Muscle layer of colon (tissue), 2 donors: Measurements from ENCODE around the gene APBB2.
"Not testable (repeated sequence)": the region's sequence is repeated elsewhere in the genome, so short reads cannot be mapped to it uniquely, and the experiment has no call there.

ENCODE experiments used
- H3K27ac ChIP-seq: one replicate; pipeline ENCODE4 v1.7.0; 2013; ENCODE audit warnings: low read depth, mild to moderate bottlenecking, low read length, moderate library complexity
- H3K27me3 ChIP-seq, 2 donors: one replicate each; pipeline ENCODE4 v1.7.0; 2013; ENCODE audit warnings: low read length in 2 of 2, mild to moderate bottlenecking in 2 of 2; ENCODE audit not compliant: insufficient read depth in 2 of 2, control insufficient read depth in 1 of 2
- H3K36me3 ChIP-seq: one replicate; pipeline ENCODE4 v1.7.0; 2013; ENCODE audit warnings: mild to moderate bottlenecking, low read length; ENCODE audit not compliant: insufficient read depth
- H3K4me1 ChIP-seq: one replicate; pipeline ENCODE4 v1.7.0; 2013; ENCODE audit warnings: mild to moderate bottlenecking, low read length; ENCODE audit not compliant: insufficient read depth
- H3K4me3 ChIP-seq, 2 donors: one replicate each; pipeline ENCODE4 v1.7.0; 2013; ENCODE audit warnings: low read length in 2 of 2, low read depth in 1 of 2, mild to moderate bottlenecking in 1 of 2, moderate library complexity in 1 of 2
- H3K9ac ChIP-seq: one replicate; pipeline ENCODE4 v1.7.0; 2013; ENCODE audit warnings: low read length
- H3K9me3 ChIP-seq: one replicate; pipeline ENCODE4 v1.7.0; 2013; ENCODE audit warnings: mild to moderate bottlenecking, low read length
- donor health status: abdominal sarcoma.
- donor health status: Adenocarcinoma of cecum.

Gene APBB2

DNA sequence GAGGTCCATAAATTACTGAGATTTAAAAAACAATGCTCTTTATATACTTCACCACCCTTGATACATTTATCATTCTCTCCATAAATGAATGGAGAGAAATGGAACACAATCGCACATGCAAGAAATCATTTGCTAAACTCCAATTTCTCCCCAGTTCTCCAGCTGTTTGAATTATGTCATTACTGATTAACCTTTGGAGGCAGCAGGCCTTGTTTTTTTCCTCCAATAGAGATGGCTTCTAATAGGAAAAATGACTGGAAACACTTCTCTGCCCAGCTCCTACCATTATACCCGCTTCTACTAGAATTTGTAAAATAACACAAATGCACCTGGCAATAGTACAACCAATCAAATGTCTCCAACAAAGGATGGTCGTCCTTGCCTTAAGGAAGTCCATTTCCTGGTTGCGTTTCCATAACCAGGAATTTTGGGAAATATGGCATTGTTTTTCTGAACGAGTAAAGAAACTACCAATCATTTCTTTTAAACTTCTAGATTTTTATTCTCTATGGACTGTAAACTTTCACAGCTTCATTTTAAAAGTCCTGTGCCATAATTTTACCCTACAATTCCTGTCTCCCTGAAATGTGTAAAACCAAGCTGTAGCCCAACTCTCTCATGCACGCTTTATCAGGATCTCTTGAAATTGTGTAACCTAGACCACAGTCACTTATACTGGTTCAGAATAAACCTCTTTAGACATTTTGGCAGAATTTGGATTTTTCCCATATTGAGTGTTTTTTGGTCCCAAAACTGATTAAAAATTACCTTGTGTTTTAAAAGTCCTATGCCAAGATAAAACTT lies 60.1 kb downstream of the APBB2 start:
- H3K9ac ChIP-seq, result no peak overlapping the region
- H3K36me3 ChIP-seq, result no peaks in the 10 kb centered on the region
- H3K4me3 ChIP-seq, result no peak overlapping the region
- H3K27me3 ChIP-seq, result no peaks in the 10 kb centered on the region
- H3K9me3 ChIP-seq, result no peaks in the 10 kb centered on the region
- peaks cover 20% of the 10 kb centered on the region for H3K4me1 ChIP-seq
- no peak overlapping the region for H3K27ac ChIP-seq

DNA sequence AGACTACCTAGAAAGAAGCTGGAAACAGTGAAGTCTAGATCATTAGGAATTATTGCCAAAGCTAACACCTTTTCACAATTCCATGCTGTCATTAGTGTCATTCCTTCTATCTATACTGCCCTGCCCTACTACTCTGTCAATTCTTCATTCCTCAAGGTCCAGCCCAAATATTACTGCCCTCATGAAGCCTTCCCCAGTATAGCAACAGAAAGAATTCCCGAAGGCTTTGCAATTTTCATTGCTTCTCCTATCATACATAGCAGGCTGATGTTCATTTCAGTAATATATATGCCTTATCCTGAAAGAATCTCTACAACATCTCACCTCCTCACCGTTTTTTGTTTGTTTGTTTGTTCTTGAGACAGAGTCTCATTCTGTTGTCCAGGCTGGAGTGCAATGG lies 63.9 kb downstream of the APBB2 start:
- Histone ChIP-seq H3K4me1 (peaks cover 21% of the 10 kb centered on the region), H3K4me3 (no peak overlapping the region), H3K27me3 (no peaks in the 10 kb centered on the region), H3K36me3 (no peaks in the 10 kb centered on the region), H3K27ac (no peak overlapping the region), H3K9ac (no peak overlapping the region), H3K9me3 (no peaks in the 10 kb centered on the region)

DNA sequence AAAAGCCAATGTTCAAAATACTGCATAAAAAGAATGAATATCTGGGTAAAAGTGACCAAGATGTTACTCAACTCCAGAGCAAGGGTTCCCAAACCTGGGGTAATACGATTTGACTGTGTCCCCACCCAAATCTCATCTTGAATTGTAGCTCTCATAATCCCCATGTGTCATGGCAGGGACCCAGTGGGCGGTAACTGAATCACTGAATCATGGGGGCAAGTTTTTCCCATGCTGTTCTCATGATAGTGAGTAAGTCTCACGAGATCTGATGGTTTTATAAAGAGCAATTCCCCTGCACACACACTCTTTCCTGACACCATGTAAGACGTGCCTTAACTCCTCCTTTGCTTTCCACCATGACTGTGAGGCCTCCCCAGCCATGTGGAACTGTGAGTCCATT lies 64.8 kb downstream of the APBB2 start:
- H3K27ac ChIP-seq, H3K36me3 ChIP-seq, H3K9ac ChIP-seq, H3K9me3 ChIP-seq, H3K4me3 ChIP-seq, H3K27me3 ChIP-seq: not testable (repeated sequence)
- peaks cover 25% of the 10 kb centered on the region for H3K4me1 ChIP-seq

DNA sequence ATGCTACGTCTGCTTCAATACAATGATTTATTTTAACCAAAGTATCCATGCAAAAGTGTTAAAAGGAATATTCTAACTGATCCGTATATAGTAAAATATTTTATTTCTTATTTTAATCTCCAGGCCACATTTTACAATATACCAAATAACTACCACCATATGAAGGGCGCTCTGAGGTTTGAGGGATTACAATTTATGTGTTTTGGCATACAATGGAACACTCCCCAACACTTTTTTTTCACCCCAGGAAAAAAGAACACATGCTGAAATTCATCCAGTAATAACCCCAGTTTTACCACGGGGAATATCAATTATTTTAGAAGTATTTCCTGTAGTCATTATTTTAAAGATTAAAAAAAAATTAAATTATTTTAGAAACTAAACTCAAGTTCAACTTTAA lies 65.4 kb downstream of the APBB2 start:
- Histone ChIP-seq H3K9ac (no peak overlapping the region), H3K27me3 (no peaks in the 10 kb centered on the region), H3K27ac (no peak overlapping the region), H3K36me3 (no peaks in the 10 kb centered on the region), H3K9me3 (no peaks in the 10 kb centered on the region), H3K4me1 (peaks cover 25% of the 10 kb centered on the region), H3K4me3 (no peak overlapping the region)

DNA sequence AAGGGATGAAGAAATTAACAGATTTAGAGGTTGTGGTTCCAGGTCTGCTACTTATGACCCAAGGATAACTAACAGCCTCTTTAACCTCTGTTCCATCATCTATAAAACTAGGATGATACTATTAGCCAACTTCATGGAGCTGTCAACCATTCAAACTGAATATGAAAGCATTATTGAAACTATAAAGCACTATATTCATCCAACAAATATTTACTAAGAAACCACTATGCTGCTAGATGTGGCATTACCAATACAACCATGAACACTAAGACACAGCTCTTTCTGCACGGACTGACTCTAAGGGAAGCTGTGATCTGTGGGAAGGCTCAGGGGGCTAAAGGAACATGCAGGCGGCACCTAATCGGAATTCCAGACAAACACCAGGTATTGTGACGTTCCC lies 66.0 kb downstream of the APBB2 start:
- H3K4me3 ChIP-seq, result no peak overlapping the region
- H3K36me3 ChIP-seq, result no peaks in the 10 kb centered on the region
- no peak overlapping the region for H3K9ac ChIP-seq
- no peaks in the 10 kb centered on the region for H3K27me3 ChIP-seq
- peaks cover 30% of the 10 kb centered on the region for H3K4me1 ChIP-seq
- H3K9me3 ChIP-seq, result no peaks in the 10 kb centered on the region
- H3K27ac ChIP-seq, result no peak overlapping the region

DNA sequence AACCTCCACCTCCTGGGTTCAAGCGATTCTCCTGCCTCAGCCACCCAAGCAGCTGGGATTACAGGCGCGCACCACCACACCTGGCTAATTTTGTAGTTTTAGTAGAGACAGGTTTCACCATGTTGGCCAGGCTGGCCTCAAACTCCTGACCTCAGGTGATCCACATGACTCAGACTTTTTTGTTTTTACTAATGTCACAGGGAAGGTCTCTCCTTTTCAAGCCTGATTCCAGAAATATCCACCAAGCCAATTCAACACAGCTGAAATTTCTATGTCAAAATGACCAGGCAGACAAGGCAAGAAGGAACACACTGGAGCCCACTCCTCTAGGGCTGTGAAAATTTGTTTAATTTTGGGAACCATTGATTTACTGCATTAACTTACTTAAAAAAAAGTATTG lies 66.8 kb downstream of the APBB2 start:
- not testable (repeated sequence) for H3K27me3 ChIP-seq, H3K9me3 ChIP-seq, H3K36me3 ChIP-seq, H3K27ac ChIP-seq, H3K4me3 ChIP-seq, H3K9ac ChIP-seq
- peaks cover 37% of the 10 kb centered on the region for H3K4me1 ChIP-seq

DNA sequence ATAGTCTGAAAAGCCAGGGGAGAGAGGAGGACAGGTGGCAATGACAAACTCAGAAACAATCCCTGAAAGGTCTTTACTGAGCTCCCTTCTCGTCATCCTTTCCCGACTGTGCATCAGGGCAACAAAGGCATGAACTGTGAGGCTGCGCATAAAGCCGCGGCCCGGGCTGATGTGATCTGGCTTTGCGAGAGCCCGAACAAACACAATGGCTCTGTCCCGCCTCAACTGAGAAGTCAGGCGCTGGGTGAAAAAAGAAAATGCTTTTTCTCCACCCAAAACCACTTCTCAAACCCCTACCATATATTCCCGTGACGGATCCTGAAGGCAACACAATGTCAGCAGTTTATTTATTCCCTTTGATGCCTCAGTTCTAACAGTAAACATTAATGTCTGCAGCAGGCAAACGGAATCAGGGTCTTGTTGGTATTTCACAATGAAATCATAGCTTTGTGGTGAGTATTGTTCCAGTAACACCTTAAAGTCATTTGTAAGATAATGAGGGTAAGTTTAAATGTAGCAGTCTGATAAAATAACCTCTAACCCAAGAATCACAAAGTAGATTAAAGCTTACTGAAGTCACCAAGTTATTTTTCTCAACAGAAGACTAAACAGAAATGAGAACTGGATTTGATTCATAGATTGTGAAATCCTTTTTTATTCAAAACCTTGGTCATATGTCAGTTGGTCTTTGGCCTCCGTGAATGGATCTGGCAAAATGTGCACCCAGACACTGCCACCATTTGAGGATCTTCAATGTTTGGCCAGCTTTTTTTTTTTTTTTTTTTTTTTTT lies 67.4 kb downstream of the APBB2 start:
- Histone ChIP-seq H3K9ac (no peak overlapping the region), H3K4me3 (no peak overlapping the region), H3K27me3 (no peaks in the 10 kb centered on the region)

DNA sequence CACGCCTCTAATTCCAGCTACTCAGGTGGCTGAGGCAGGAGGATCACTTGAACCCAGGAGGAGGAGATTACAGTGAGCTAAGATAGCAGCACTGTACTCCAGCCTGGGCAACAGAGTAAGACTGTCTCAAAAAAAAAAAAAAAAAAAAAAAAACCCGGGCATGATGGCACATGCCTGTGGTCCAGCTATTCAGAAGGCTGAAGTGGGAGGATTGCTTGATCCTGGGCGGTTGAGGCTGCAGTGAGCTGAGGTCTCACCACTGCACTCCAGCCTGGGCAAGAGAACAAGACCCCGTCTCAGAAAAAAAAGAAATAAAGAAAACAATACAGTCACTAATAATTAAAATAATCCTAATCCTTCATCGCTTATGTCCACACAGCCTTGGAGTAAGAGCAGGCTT lies 68.1 kb downstream of the APBB2 start:
- Histone ChIP-seq H3K27me3 (no peaks in the 10 kb centered on the region), H3K4me1 (peaks cover 51% of the 10 kb centered on the region), H3K9ac (no peak overlapping the region)

More for the DNA sequence above, 67.4 kb downstream of the APBB2 start:
- Histone ChIP-seq H3K27ac (peak overlapping the region; percentile 32), H3K36me3 (no peaks in the 10 kb centered on the region), H3K9me3 (no peaks in the 10 kb centered on the region), H3K4me1 (peaks cover 44% of the 10 kb centered on the region)

DNA sequence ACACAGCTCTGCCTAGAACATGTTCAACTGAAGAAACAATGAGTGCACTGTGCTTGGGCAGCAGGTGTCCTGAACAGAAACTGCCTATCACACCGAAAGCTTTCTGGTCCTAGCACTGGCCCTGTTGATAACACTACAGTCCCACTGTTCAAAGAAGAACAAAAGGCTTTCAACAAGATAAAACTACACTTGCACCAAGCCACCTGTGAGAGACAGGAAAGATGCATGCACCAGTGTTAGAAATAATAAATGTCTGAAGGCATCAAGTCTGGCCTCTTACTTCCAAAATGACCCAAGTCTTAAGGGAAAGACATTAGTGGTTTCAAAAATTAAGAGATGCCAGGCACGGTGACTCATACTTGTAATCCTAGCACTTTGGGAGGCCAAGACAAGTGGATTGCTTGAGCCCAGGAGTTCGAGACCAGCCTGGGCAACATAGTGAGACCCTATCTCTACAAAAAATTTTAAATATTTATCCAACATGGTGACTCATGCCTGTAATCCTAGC lies 68.7 kb downstream of the APBB2 start:
- H3K36me3 ChIP-seq, result no peaks in the 10 kb centered on the region
- no peak overlapping the region for H3K9ac ChIP-seq
- no peaks in the 10 kb centered on the region for H3K9me3 ChIP-seq
- no peaks in the 10 kb centered on the region for H3K27me3 ChIP-seq
- H3K4me1 ChIP-seq, result peaks cover 54% of the 10 kb centered on the region
- peak overlapping the region; percentile 90 for H3K27ac ChIP-seq
- no peak overlapping the region for H3K4me3 ChIP-seq

More for the DNA sequence above, 68.1 kb downstream of the APBB2 start:
- H3K36me3 ChIP-seq, result no peaks in the 10 kb centered on the region
- H3K9me3 ChIP-seq, result no peaks in the 10 kb centered on the region
- peak overlapping the region; percentile 90 for H3K27ac ChIP-seq
- H3K4me3 ChIP-seq, result no peak overlapping the region

DNA sequence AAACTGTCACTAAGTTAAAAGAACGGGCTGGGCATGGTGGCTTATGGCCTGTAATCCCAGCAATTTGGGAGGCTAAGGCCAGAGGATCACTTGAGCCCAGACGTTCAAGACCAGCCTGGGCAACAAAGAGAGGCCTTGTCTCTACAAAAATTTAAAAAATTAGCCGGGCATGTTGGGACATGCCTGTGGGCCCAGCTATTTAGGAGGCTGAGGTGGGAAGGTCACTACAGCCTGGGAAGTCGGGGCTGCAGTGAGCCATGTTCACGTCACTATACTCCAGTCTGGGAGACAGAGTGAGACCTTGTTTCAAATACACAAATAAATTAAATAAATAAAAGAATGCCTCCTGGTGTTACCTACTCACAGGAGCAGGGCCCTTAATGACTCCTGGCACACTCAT lies 69.5 kb downstream of the APBB2 start:
- H3K4me1 ChIP-seq, result peaks cover 54% of the 10 kb centered on the region

DNA sequence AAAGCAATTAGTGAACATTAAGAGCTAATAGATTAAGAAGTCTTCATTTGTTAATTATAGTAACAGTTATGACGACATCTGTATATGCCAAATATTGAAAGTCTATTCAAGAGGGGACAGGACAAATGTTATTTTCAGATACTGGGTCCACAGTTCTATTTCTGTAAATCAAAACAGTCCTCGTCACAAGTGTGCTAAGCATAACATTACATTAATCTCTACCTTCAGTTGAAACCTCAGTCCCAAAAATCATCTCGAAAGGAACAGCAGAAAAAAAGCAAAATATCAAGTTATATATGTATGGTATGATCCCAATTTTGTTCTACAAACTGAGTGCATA lies 70.3 kb downstream of the APBB2 start:
- peak overlapping the region in 1 of 2 donors; percentile 33 for H3K4me3 ChIP-seq
- peak overlapping the region; percentile 90 for H3K27ac ChIP-seq
- H3K9ac ChIP-seq, result peak overlapping the region; percentile 5
- no peaks in the 10 kb centered on the region for H3K9me3 ChIP-seq
- H3K27me3 ChIP-seq, result no peaks in the 10 kb centered on the region
- H3K4me1 ChIP-seq, result peaks cover 54% of the 10 kb centered on the region
- no peaks in the 10 kb centered on the region for H3K36me3 ChIP-seq

More for the DNA sequence above, 69.5 kb downstream of the APBB2 start:
- H3K9me3 ChIP-seq, result no peaks in the 10 kb centered on the region
- H3K27me3 ChIP-seq, result no peaks in the 10 kb centered on the region
- H3K9ac ChIP-seq, result no peak overlapping the region
- H3K4me3 ChIP-seq, result no peak overlapping the region
- H3K36me3 ChIP-seq, result no peaks in the 10 kb centered on the region
- H3K27ac ChIP-seq, result peak overlapping the region; percentile 90
